IMR-90 (cell line): Measurements from ENCODE around the gene COL25A1. TPM values are rescaled to one million over a fixed set of nuclear protein-coding genes. Genes with fewer than 3 reads are reported as not detected.

Experiments used
- ATAC-seq: fragments of 200-7000 bp; cut with Tn5 transposase; 2 replicates; pipeline ENCODE4 v1.9.1; 2020; ENCODE audit warnings: low read depth, mild to moderate bottlenecking, moderate library complexity
- BruUV-seq: library from RNA; stranded (reverse); fragments of 400-500 nt; replicated peaks from 2 replicates; lab custom pipeline; 2021; lab: Mats Ljungman, UMichigan
- CTCF ChIA-PET: fragments of 300-600 bp; formaldehyde crosslinking; extraction: SDS; loops from one replicate; lab custom pipeline; 2021; ENCODE audit warnings: antibody characterized with exemption; lab: Yijun Ruan, JAX
- POLR2A ChIA-PET: fragments of 300-600 bp; sonication (Branson Sonifier 250); formaldehyde crosslinking; loops from one replicate; lab custom pipeline; 2022; ENCODE audit warnings: antibody characterized with exemption; ENCODE audit not compliant: unreplicated experiment; lab: Charles Lee
- DNase-seq: peaks from one replicate; pipeline ENCODE4 v3.0.0; 2013
- H2AFZ ChIP-seq: replicated peaks from 2 replicates; pipeline ENCODE3; 2013; ENCODE audit warnings: low read length, mild to moderate bottlenecking; ENCODE audit not compliant: poor library complexity
- H2AK5ac ChIP-seq: 2 replicates; pipeline ENCODE4 v1.6.1; 2013; ENCODE audit warnings: low read depth, low read length, inconsistent platforms
- H2AK9ac ChIP-seq: replicated peaks from 2 replicates; pipeline ENCODE3; 2013; ENCODE audit warnings: mild to moderate bottlenecking, low read depth, low read length, moderate library complexity; ENCODE audit not compliant: poor library complexity
- H2BK120ac ChIP-seq: 2 replicates; pipeline ENCODE4 v1.6.1; 2013; ENCODE audit warnings: low read depth, low read length, inconsistent platforms
- H2BK15ac ChIP-seq: 3 replicates; pipeline ENCODE4 v1.6.1; 2013; ENCODE audit warnings: low read depth, low read length, inconsistent platforms
- H2BK20ac ChIP-seq: 2 replicates; pipeline ENCODE4 v1.6.1; 2013; ENCODE audit warnings: low read depth, mild to moderate bottlenecking, inconsistent platforms, low read length, moderate library complexity
- H2BK5ac ChIP-seq: 2 replicates; pipeline ENCODE4 v1.6.1; 2013; ENCODE audit warnings: mild to moderate bottlenecking, low read depth, low read length, inconsistent platforms; ENCODE audit not compliant: poor library complexity, severe bottlenecking
- H3K14ac ChIP-seq: replicated peaks from 2 replicates; pipeline ENCODE4 v1.6.1; 2013; ENCODE audit warnings: low read depth, low read length, inconsistent platforms
- H3K18ac ChIP-seq: 2 replicates; pipeline ENCODE4 v1.6.1; 2013; ENCODE audit warnings: low read depth, low read length, control low read depth
- H3K23ac ChIP-seq: 2 replicates; pipeline ENCODE4 v1.6.1; 2013; ENCODE audit warnings: low read depth, low read length, inconsistent platforms
- H3K27ac ChIP-seq: 2 replicates; pipeline ENCODE4 v1.5.1; 2013; ENCODE audit warnings: mild to moderate bottlenecking, control low read depth, low read length; ENCODE audit not compliant: insufficient read depth
- H3K27me3 ChIP-seq: 2 replicates; pipeline ENCODE4 v1.6.1; 2013; ENCODE audit warnings: low read length; ENCODE audit not compliant: control insufficient read depth, insufficient read depth
- H3K36me3 ChIP-seq: 2 replicates; pipeline ENCODE4 v1.6.1; 2013; ENCODE audit warnings: low read length, mixed read lengths; ENCODE audit not compliant: control insufficient read depth, insufficient read depth
- H3K4ac ChIP-seq: 2 replicates; pipeline ENCODE4 v1.6.1; 2013; ENCODE audit warnings: low read depth, low read length, inconsistent platforms
- H3K4me1 ChIP-seq: 2 replicates; pipeline ENCODE4 v1.6.1; 2013; ENCODE audit warnings: low read length, mixed read lengths; ENCODE audit not compliant: control insufficient read depth, insufficient read depth
- H3K4me2 ChIP-seq: 2 replicates; pipeline ENCODE4 v1.6.1; 2013; ENCODE audit warnings: low read depth, mild to moderate bottlenecking, control low read depth, low read length, moderate library complexity
- H3K4me3 ChIP-seq: 2 replicates; pipeline ENCODE4 v1.5.1; 2013; ENCODE audit warnings: low read depth, mild to moderate bottlenecking, control low read depth, low read length, moderate library complexity; ENCODE audit not compliant: insufficient read depth
- H3K56ac ChIP-seq: 2 replicates; pipeline ENCODE4 v1.6.1; 2013; ENCODE audit warnings: low read length, inconsistent platforms; ENCODE audit not compliant: insufficient read depth; ENCODE audit errors: extremely low read depth
- H3K79me1 ChIP-seq, 2 experiments: 2 replicates each; pipeline ENCODE4 v1.6.1; 2013; ENCODE audit warnings: low read length in 2 of 2, inconsistent platforms in 1 of 2, low read depth in 1 of 2
- H3K9ac ChIP-seq: 2 replicates; pipeline ENCODE4 v1.6.1; 2013; ENCODE audit warnings: low read depth, low read length, control low read depth
- H3K9me1 ChIP-seq: 2 replicates; pipeline ENCODE4 v1.6.1; 2013; ENCODE audit warnings: low read length, inconsistent platforms; ENCODE audit not compliant: insufficient read depth
- H3K9me3 ChIP-seq: 2 replicates; pipeline ENCODE4 v1.6.1; 2013; ENCODE audit warnings: low read length; ENCODE audit not compliant: control insufficient read depth, insufficient read depth
- H4K20me1 ChIP-seq: 2 replicates; pipeline ENCODE4 v1.6.1; 2013; ENCODE audit warnings: low read length, inconsistent platforms; ENCODE audit not compliant: insufficient read depth
- H4K5ac ChIP-seq: 2 replicates; pipeline ENCODE4 v1.6.1; 2013; ENCODE audit warnings: mild to moderate bottlenecking, low read depth, low read length, control low read depth
- H4K8ac ChIP-seq, 2 experiments: 2 replicates each; pipeline ENCODE4 v1.6.1; 2013; ENCODE audit warnings: low read depth in 2 of 2, low read length in 2 of 2, control low read depth in 1 of 2, inconsistent platforms in 1 of 2
- H4K91ac ChIP-seq: 2 replicates; pipeline ENCODE4 v1.6.1; 2013; ENCODE audit warnings: low read depth, low read length, inconsistent platforms; ENCODE audit not compliant: insufficient read depth
- BHLHE40 ChIP-seq: fragments of 150-350 bp; IDR thresholded peaks from 2 replicates; pipeline ENCODE4 v1.6.1; 2016; ENCODE audit warnings: mild to moderate bottlenecking, low read depth, low read length
- RFX5 ChIP-seq: IDR thresholded peaks from 2 replicates; pipeline ENCODE4 v1.8.0; 2012; ENCODE audit warnings: low read depth, mild to moderate bottlenecking, low read length, moderate library complexity
- SMC3 ChIP-seq: fragments of 150-350 bp; IDR thresholded peaks from 2 replicates; pipeline ENCODE4 v1.6.1; 2016; ENCODE audit warnings: low read depth, mild to moderate bottlenecking, antibody characterized with exemption, low read length, moderate library complexity
- WGBS, 2 experiments: methylation state at CpG; one replicate each; pipeline versions ENCODE4 v1.1.5 to v1.1.7; 2013; ENCODE audit warnings: missing lambda C conversion rate in 2 of 2; ENCODE audit not compliant: insufficient read length in 1 of 2; ENCODE audit errors: extremely low coverage in 2 of 2; 5-methylcytosine and 5-hydroxymethylcytosine counted together
- dilution Hi-C: fragments of 300-500 bp; cut with HindIII; formaldehyde crosslinking; loops from one replicate; pipeline ENCODE4 v1.14.3; 2018; ENCODE audit warnings: low sequenced_read_pairs; ENCODE audit not compliant: unreplicated experiment
- in situ Hi-C: fragments of 300-500 bp; cut with MboI; formaldehyde crosslinking; loops from 3 replicates; pipeline ENCODE4 v1.14.3; 2019; ENCODE audit warnings: low sequenced_read_pairs, inconsistent platforms, mixed read lengths
- intact Hi-C: fragments of 100-400 bp; cut with micrococcal nuclease; formaldehyde crosslinking; loops from 2 replicates; pipeline ENCODE4 v1.10.0; 2022
- polyA plus RNA-seq, 3 experiments: library from polyadenylated mRNA; depleted of rRNA; stranded (reverse); fragments of >200 nt; gene quantifications; 2 replicates each; pipeline ENCODE4 v1.2.3, GENCODE V29; 2012; ENCODE audit warnings: low replicate concordance in 1 of 3
- total RNA-seq: library from RNA; depleted of rRNA; stranded (reverse); fragments of >200 nt; gene quantifications from 2 replicates; pipeline ENCODE4 v1.2.3, GENCODE V29; 2012

The COL25A1 gene
- total and polyA plus RNA-seq, 2 of the 4 experiments (the other 2 are of a cell fraction): under 0.01 to 0.05 TPM

DNA sequence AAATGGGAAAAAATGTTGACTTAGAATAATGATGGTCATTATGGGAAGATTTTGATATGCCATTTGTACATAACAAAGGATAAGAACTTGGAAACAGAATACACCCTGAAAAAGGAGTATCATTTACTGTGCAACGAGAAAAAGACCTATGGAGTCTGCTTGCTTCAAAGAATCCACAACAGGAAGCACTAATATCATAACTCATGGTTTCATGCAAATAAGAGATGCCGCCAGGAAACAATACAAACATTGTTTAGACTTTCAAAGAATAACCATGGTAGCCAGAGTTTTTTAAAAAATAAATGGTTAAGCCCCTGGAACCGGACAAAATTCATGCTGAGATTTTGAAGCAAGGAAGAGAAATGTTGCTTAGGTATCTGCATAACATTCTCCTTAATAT is 399.7 kb downstream of the COL25A1 start:
- Histone ChIP-seq H3K9me3 (no peaks in the 10 kb centered on the region), H3K4me3 (no peak overlapping the region), H2BK120ac (no peak overlapping the region), H3K56ac (no peak overlapping the region), H2BK15ac (no peak overlapping the region), H4K5ac (no peak overlapping the region), H2AFZ (no peak overlapping the region), H4K91ac (no peak overlapping the region), H3K4ac (no peak overlapping the region), H3K18ac (no peak overlapping the region), H3K4me1 (no peaks in the 10 kb centered on the region), H3K14ac (no peak overlapping the region), H2BK5ac (no peak overlapping the region), H3K27ac (no peak overlapping the region), H3K23ac (no peak overlapping the region), H4K20me1 (no peaks in the 10 kb centered on the region), H3K9me1 (no peaks in the 10 kb centered on the region; the same call in 1 of the 2 replicates), H3K36me3 (no peaks in the 10 kb centered on the region), H3K4me2 (no peak overlapping the region), H2BK20ac (no peak overlapping the region), H2AK9ac (no peak overlapping the region), H3K9ac (no peak overlapping the region), H3K27me3 (no peaks in the 10 kb centered on the region), H4K8ac (no peak overlapping the region), H3K79me1 (no peaks in the 10 kb centered on the region), H2AK5ac (no peak overlapping the region)
- ChIA-PET CTCF (no interaction called here), POLR2A (no interaction called here)
- in situ Hi-C loops: no loop called here
- dilution Hi-C loops: no loop called here
- no TSS peak for BruUV-seq
- no CpG with 5 or more reads among the region's 3 CpGs for WGBS, 2 experiments
- intact Hi-C loops: no loop called here
- DNase-seq (no peak), ATAC-seq (no peak)
- no peak for TF ChIP-seq BHLHE40
- TF ChIP-seq SMC3: no peak
- no peak for TF ChIP-seq RFX5
